Small intestine (tissue), 7 donors: ENCODE results near the gene FASN. TPM values are rescaled to one million over a fixed set of nuclear protein-coding genes. Genes with fewer than 3 reads are reported as not detected.

Source experiments
- DNase-seq, 2 donors: peaks; one replicate each; pipeline versions ENCODE4 v3.0.0 to v3.0.0-alpha.2; 2013
- FAIRE-seq: peaks from 2 replicates; lab custom pipeline; 2012; peaks lifted over from hg19 to GRCh38; lab: Jason Lieb, UNC
- H3K27ac ChIP-seq, 3 donors: one replicate each; pipeline ENCODE4 v1.5.1; 2013; ENCODE audit warnings: low read length in 2 of 3, mild to moderate bottlenecking in 2 of 3, control low read depth in 1 of 3, inconsistent platforms in 1 of 3, low read depth in 1 of 3, moderate library complexity in 1 of 3
- H3K27me3 ChIP-seq, 3 donors: one replicate each; pipeline ENCODE4 v1.6.1; 2013; ENCODE audit warnings: low read length in 3 of 3, inconsistent platforms in 1 of 3; ENCODE audit not compliant: control insufficient read depth in 3 of 3, insufficient read depth in 3 of 3
- H3K36me3 ChIP-seq, 3 donors: one replicate each; pipeline ENCODE4 v1.6.1; 2013; ENCODE audit warnings: low read length in 3 of 3, inconsistent platforms in 1 of 3, low read depth in 1 of 3, mild to moderate bottlenecking in 1 of 3, moderate library complexity in 1 of 3; ENCODE audit not compliant: control insufficient read depth in 3 of 3, insufficient read depth in 2 of 3
- H3K4me1 ChIP-seq, 3 donors: one replicate each; pipeline ENCODE4 v1.6.1; 2013; ENCODE audit warnings: low read length in 2 of 3, inconsistent platforms in 1 of 3, low read depth in 1 of 3, mild to moderate bottlenecking in 1 of 3, moderate library complexity in 1 of 3; ENCODE audit not compliant: control insufficient read depth in 3 of 3, insufficient read depth in 2 of 3
- H3K4me3 ChIP-seq, 3 donors: one replicate each; pipeline ENCODE4 v1.5.1; 2013; ENCODE audit warnings: low read length in 3 of 3, control low read depth in 1 of 3, inconsistent platforms in 1 of 3, low read depth in 1 of 3, mild to moderate bottlenecking in 1 of 3, moderate library complexity in 1 of 3
- H3K9me3 ChIP-seq, 2 donors: one replicate each; pipeline ENCODE4 v1.6.1; 2013; ENCODE audit warnings: low read depth in 1 of 2, low read length in 1 of 2; ENCODE audit not compliant: control insufficient read depth in 2 of 2, insufficient read depth in 1 of 2
- WGBS, 3 donors: extraction: QIAGEN DNeasy Blood & Tissue Kit; methylation state at CpG; one replicate each; pipeline ENCODE4 v1.1.7; 2013; 5-methylcytosine and 5-hydroxymethylcytosine counted together
- polyA plus RNA-seq, 4 donors: library from polyadenylated mRNA; stranded (reverse) in 3 of 4; unstranded in 1 of 4; fragments of 200-250 nt in 3 of 4; fragments of 120-200 nt in 1 of 4; gene quantifications; one replicate each; pipeline versions ENCODE4 v1.2.1 to v1.2.3, GENCODE V29; 2013
- donor health status: healthy with polysubstance abuse.
- donor health status: control.
- donor health status: control.
- donor health status: Bipolar disorder and iron deficiency.
- donor health status: healthy.

The FASN gene
- polyA plus RNA-seq, 4 donors: 13.2 to 103 (median 21.7) TPM

DNA sequence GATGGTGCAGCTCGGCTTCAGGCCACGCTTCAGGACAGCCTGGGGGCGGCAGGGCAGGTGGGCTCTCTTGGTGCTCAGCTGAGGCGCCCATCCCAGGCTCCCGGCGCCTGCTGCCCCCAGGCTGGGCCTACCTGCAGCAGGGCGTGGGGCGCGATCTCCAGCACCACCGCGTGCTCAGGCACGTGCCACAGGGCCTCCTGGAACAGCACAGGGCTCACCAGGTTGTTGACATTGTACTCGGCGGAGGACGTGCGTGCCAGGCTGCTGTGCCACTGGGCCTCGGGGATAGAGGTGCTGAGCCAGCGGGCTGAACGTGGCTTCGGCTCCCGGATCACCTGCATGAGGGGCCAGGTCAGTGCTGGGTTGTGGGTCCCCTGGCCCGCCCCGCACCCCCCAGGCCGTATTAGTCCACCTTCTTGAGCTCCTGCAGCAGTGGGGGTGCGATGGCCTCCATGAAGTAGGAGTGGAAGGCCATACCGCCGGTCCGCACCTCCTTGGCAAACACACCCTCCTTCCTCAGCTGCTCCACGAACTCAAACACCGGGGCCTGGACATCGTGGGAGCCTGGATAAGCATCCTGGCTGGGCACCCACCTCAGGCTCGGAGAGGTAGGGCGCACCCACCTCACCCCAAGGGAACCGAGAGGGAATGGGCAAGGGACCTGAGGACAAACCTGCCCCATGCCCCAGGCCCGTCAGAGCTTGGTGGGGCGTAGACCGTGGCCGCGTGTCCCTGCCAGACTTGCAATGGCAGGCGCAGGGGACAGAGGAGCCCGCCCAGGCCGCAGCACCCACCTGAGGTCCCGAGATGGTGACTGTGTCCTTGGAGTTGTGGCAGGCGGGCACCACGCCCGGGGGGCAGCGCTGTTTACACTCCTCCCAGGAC is 9.0 kb downstream of the FASN start:
- Histone ChIP-seq H3K36me3 (peaks cover 28 to 99% (median 35%) of the 10 kb centered on the region in 3 donors), H3K27me3 (no peaks in the 10 kb centered on the region), H3K9me3 (no peaks in the 10 kb centered on the region), H3K27ac (no peak overlapping the region), H3K4me1 (no peaks in the 10 kb centered on the region), H3K4me3 (no peak overlapping the region)
- DNase-seq (no peak), FAIRE-seq (no peak)
- 94 to 97% (median 96%) methylated on average over 38 to 47 of the region's 47 CpGs for WGBS, 3 donors

DNA sequence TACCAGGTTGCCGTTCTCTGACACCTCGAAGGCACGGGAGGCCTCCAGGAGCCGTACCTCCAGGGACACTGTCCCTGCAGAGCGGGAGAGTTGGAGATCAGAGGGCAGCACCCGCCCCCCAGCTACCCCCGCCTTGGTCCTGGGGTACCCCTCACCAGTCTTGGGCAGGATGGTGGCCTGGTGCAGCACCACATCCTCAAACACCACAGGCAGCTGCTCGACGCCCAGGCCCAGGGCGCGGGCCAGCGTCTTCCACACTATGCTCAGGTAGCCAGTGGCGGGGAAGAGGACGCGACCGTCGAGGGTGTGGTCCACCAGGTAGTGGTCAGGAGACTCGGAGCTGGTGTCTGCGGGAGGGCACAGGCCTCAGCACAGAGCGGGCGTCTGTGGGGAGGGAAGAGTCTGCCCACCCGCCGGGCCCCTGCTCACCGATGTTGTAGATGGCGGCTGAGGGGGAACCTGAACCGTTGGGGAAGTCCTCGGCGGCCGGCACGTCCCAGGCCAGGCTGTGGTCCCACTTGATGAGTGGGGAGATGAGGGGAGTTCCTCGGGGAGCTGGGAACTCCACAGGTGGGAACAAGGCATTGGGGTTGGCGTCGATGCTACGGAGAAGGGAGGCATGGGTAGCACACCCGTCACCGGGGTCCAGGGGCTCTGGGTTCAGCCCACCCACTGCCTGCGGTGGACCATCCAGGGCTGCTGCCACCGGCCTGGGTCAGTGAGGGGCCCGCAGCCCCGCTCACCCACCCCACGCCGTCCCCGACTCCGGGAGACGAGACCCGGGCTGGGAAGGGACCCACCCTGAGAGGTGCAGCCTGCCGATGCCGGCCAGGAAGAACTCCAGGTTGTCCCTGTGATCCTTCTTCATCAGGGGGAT is 9.8 kb downstream of the FASN start:
- Histone ChIP-seq H3K4me1 (no peaks in the 10 kb centered on the region), H3K4me3 (no peak overlapping the region), H3K9me3 (no peaks in the 10 kb centered on the region), H3K27me3 (no peaks in the 10 kb centered on the region), H3K27ac (no peak overlapping the region), H3K36me3 (peaks cover 28 to 100% (median 40%) of the 10 kb centered on the region in 3 donors)
- DNase-seq: no peak
- 94 to 97% (median 96%) methylated on average over 37 to 48 of the region's 48 CpGs for WGBS, 3 donors
- no peak for FAIRE-seq

DNA sequence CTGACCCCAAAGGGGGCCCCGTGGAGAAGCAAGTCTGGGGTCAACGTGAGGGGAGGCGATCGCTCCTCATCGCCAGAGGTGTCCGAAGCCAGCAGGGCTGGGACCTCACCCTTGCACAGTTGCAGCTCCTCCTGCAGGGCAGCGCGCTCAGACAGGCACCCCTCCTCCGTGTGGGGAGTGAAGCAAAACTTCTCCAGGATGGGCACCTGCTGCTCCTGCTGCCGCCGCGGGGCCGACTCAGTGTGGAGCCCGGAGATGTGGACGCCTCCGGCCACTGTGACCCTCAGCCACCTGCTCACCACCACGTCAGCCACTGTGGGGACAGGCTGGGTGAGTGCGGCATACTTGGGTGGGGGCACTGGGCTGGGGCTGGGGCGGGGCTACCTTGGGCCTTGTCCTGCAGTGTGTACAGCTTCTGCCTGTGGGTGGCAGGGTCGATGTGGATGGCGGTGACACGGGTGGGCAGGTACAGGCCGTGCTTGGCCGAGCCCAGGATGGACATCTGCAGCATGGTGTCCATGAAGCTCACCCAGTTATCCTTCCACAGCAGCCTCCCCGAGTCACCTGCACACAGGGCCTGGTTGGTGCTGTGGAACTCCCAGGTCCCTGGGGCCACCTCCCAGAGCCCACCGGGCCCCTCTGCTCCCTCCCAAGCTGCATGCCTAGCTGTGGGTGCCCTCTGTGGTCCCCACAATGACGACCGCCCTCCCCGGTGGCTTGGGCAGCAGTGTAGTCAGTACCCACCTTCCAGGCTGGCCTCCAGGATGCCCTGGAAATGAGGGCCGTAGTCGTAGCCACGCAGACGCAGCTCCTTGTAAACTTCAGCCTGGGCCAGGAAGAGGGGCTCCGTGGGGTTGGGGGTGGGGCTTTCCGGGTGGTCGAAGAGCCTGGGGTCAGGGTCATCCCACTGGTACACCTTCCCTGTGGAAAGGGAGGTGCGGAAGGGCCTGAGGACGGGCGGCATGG is 10.8 kb downstream of the FASN start:
- H3K36me3 ChIP-seq: peaks cover 35 to 100% (median 47%) of the 10 kb centered on the region in 3 donors
- WGBS, 3 donors: 91 to 92% (median 92%) methylated on average over 39 of the region's 39 CpGs
- no peaks in the 10 kb centered on the region for H3K4me1 ChIP-seq
- no peak for FAIRE-seq
- no peak overlapping the region for H3K27ac ChIP-seq
- no peaks in the 10 kb centered on the region for H3K27me3 ChIP-seq
- H3K4me3 ChIP-seq: no peak overlapping the region
- no peak for DNase-seq
- no peaks in the 10 kb centered on the region for H3K9me3 ChIP-seq

DNA sequence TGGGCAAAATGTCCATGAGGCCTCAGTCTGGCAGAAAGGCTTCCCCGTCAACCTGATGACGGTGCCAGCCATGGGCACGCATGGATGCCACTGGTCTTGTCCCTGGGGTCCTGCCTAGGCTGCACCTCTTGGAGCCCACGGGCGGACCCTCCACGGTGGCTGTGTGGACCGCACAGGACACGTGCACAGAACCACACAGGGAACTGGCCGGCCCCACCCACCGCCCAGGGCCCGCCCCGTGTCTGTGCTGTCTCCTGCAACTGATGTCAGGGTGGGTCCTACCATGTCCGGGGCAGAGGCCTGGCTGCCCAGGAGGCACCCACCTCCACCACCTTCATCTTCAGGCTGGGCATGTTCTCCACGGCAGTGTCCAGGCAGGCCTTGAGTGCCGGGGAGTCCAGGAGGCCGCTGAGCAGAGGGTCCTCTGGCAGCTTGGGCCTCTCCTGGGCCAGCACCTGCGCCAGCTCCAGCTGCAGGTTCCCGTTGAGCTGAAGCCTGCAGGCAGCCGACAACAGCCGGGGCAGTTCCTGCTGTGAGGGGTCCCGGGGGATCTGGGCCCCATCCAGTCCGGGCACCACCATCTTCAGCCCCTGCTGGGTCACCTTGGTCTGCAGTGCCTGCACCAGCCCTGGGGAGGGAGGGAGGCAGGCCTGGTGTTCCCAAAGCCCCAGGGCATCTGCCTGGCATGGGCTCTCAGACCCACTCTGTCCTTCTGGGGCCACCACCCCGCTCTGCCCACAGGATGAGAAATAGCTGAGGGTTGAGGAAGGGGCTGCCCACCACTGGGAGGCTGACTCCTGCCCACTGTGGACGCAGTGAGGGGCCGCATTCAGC is 11.9 kb downstream of the FASN start:
- peaks cover 36 to 98% (median 46%) of the 10 kb centered on the region in 3 donors for H3K36me3 ChIP-seq
- H3K27ac ChIP-seq: no peak overlapping the region
- DNase-seq: no peak
- H3K27me3 ChIP-seq: no peaks in the 10 kb centered on the region
- no peak for FAIRE-seq
- no peaks in the 10 kb centered on the region for H3K9me3 ChIP-seq
- no peak overlapping the region for H3K4me3 ChIP-seq
- WGBS, 3 donors: 91 to 93% (median 92%) methylated on average over 19 to 25 of the region's 25 CpGs
- no peaks in the 10 kb centered on the region for H3K4me1 ChIP-seq

DNA sequence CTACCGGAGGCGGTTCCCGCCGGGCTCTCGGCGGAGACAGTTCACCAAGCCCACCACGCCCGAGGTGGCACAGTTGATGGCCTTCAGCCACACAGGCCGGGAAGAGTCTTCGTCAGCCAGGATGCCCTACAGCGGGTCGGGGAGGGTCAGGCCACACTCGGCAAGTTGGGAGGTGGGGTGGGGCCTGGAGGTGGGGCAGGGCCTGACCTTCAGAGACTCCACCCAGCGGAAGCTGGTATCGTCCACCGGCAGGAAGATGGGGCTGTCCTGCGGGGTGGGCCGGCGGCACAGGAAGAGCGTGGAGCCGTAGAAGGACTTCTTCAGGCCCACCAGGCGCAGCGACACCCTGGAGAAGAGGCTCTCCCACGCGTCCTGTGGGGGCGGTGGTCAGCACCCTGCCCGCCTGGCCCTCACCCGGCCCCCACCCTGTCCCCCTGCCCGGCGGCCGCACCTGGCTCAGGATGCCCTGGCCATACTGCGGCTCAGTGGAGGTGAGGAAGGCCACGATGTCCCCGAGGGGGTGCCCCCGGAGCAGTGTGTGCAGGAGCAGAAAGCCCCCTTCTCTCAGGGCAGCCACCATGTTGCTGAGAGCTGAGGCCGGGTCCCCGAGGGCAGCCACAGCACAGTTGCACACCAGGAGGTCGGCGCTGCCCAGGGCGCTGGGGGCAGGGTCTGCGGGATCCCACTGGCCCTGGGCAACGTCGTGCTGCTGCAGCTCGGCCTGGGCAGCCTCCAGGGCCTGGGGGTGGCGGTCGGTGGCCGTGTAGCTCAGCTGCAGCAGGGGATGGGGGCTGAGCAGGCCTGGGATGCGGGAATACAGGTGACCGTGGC is 12.8 kb downstream of the FASN start:
- WGBS, 3 donors: 89 to 93% (median 91%) methylated on average over 33 to 49 of the region's 49 CpGs
- Histone ChIP-seq H3K9me3 (no peaks in the 10 kb centered on the region), H3K4me1 (no peaks in the 10 kb centered on the region), H3K4me3 (no peak overlapping the region), H3K27ac (no peak overlapping the region), H3K36me3 (peaks cover 39 to 98% (median 48%) of the 10 kb centered on the region in 3 donors), H3K27me3 (no peaks in the 10 kb centered on the region)
- FAIRE-seq (no peak), DNase-seq (no peak)

DNA sequence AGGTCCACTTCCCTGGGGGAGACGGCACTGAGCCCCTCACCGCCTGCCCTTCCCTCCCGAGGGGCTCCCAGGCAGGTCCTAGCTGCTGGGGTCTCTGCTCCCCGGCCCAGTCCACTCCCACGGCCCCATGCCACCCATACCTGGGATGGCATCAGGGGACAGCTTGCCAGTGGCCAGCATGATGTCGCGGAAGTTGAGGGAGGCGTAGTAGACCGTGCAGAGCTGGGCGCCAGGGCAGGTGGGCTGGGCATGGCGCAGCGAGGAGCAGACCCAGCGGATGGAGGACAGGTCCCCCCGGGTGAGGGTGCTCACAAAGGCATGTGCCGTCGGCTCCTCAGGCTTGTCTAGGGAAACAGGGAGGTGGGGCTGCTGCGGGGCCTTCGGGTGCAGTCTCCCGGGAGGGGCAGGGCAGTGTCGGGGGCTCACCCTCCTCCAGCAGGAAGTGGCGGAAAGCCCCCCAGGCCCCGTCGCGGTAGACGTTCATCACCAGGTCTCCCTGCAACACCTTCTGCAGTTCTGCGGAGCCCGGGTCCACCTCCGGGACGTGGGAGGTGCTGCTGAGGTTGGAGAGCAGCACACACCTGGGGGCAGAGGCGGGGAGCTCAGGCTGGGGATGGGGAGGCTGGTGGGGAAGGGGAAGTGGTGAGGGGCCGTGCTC is 13.5 kb downstream of the FASN start:
- no peak overlapping the region for H3K27ac ChIP-seq
- no peaks in the 10 kb centered on the region for H3K9me3 ChIP-seq
- FAIRE-seq (no peak), DNase-seq (no peak)
- H3K27me3 ChIP-seq: no peaks in the 10 kb centered on the region
- WGBS, 3 donors: 93 to 94% (median 94%) methylated on average over 29 to 31 of the region's 31 CpGs
- peaks cover 40 to 98% (median 48%) of the 10 kb centered on the region in 3 donors for H3K36me3 ChIP-seq
- H3K4me1 ChIP-seq: no peaks in the 10 kb centered on the region
- no peak overlapping the region for H3K4me3 ChIP-seq
